Immature natural killer cell (primary cell): ENCODE data around the gene KCNMA1. TPM values are rescaled to one million over a fixed set of nuclear protein-coding genes. Genes with fewer than 3 reads are reported as not detected.

Source experiments
- DNase-seq, 3 donors: peaks; one replicate each; pipeline ENCODE4 v3.0.0; 2022; ENCODE audit warnings: mixed read lengths in 1 of 3
- H3K27ac Mint-ChIP-seq, 6 donors: one replicate each; pipeline ENCODE4 v1.8.0; 2020; ENCODE audit warnings: mixed read lengths in 6 of 6, mild to moderate bottlenecking in 5 of 6, inconsistent platforms in 4 of 6, moderate library complexity in 3 of 6
- H3K27me3 Mint-ChIP-seq, 3 donors: one replicate each; pipeline ENCODE4 v1.8.0; 2020 to 2021; ENCODE audit warnings: low read depth in 3 of 3, mild to moderate bottlenecking in 3 of 3, mixed read lengths in 3 of 3, moderate library complexity in 3 of 3, inconsistent platforms in 1 of 3
- H3K36me3 Mint-ChIP-seq, 3 donors: one replicate each; pipeline ENCODE4 v1.8.0; 2020; ENCODE audit warnings: mixed read lengths in 3 of 3, inconsistent platforms in 2 of 3, mild to moderate bottlenecking in 2 of 3
- H3K4me1 Mint-ChIP-seq, 2 donors: one replicate each; pipeline ENCODE4 v1.8.0; 2020; ENCODE audit warnings: inconsistent platforms in 2 of 2, mild to moderate bottlenecking in 2 of 2, mixed read lengths in 2 of 2, moderate library complexity in 1 of 2
- H3K4me3 Mint-ChIP-seq, 5 donors: one replicate each; pipeline ENCODE4 v1.8.0; 2020; ENCODE audit warnings: mild to moderate bottlenecking in 5 of 5, mixed read lengths in 5 of 5, inconsistent platforms in 3 of 5, moderate library complexity in 3 of 5
- H3K9me3 Mint-ChIP-seq, 6 donors: one replicate each; pipeline ENCODE4 v1.8.0; 2020; ENCODE audit warnings: mild to moderate bottlenecking in 6 of 6, mixed read lengths in 6 of 6, inconsistent platforms in 4 of 6, moderate library complexity in 3 of 6
- polyA plus RNA-seq, 3 donors: library from polyadenylated mRNA; unstranded; fragments of 300-500 nt; fragmentation: Illumina TruSeq; gene quantifications; one replicate each; pipeline ENCODE4 v1.2.3, GENCODE V29; 2021

KCNMA1 gene
- polyA plus RNA-seq, 3 donors from 2014 or later, result not detected

- Mint-ChIP-seq H3K27me3 (peaks cover under 1 to 11% (median 6%) of the 10 kb centered on the region in 3 donors), H3K9me3 (peaks cover 0 to 2% (median 0%) of the 10 kb centered on the region in 6 donors), H3K36me3 (peaks cover 0 to 9% (median 0%) of the 10 kb centered on the region in 3 donors), H3K4me3 (no peak overlapping the region), H3K27ac (no peak overlapping the region), H3K4me1 (peaks cover 5 to 22% of the 10 kb centered on the region in 2 donors)
- no peak for DNase-seq
These were observed 350.8 kb downstream of the KCNMA1 start for GRCh38 chr10:77286531-77287508.

GRCh38 chr10:77285529-77286182 is 352.0 kb downstream of the KCNMA1 start:
- peaks cover 0 to 5% (median 0%) of the 10 kb centered on the region in 3 donors for H3K36me3 Mint-ChIP-seq
- H3K9me3 Mint-ChIP-seq, result peaks cover 0 to 2% (median 0%) of the 10 kb centered on the region in 6 donors
- H3K27ac Mint-ChIP-seq, result no peak overlapping the region
- no peak overlapping the region for H3K4me3 Mint-ChIP-seq
- peaks cover 4 to 10% (median 7%) of the 10 kb centered on the region in 3 donors for H3K27me3 Mint-ChIP-seq
- no peak for DNase-seq
- H3K4me1 Mint-ChIP-seq, result peaks cover 13 to 31% of the 10 kb centered on the region in 2 donors

DNA sequence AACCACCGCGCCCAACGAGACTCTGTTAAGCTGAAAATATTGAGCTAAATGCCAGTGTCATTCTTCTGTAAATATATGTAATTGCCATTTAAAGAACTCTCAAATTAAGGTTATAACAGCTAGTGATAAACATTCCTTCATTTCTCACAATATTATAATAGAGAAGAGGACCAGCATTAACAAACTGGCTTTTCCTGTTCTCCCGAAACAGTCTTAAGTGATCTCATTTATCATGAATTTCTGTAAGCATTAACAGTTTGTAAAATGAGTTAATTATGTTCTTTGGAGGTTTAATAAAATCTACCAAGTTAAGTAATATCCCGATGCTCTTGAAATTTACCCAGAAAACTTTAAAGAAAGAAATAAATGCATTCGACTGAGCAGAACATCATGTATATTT is 352.8 kb downstream of the KCNMA1 start:
- no peak for DNase-seq
- Mint-ChIP-seq H3K27me3 (peaks cover 5 to 12% (median 7%) of the 10 kb centered on the region in 3 donors), H3K4me3 (no peak overlapping the region), H3K36me3 (peaks cover 0 to 5% (median 3%) of the 10 kb centered on the region in 3 donors), H3K27ac (no peak overlapping the region), H3K4me1 (peaks cover 15 to 32% of the 10 kb centered on the region in 2 donors), H3K9me3 (peaks cover 0 to 4% (median 0%) of the 10 kb centered on the region in 6 donors)

GRCh38 chr10:77283326-77283725 is 354.3 kb downstream of the KCNMA1 start:
- peaks cover 7 to 13% (median 9%) of the 10 kb centered on the region in 3 donors for H3K27me3 Mint-ChIP-seq
- H3K36me3 Mint-ChIP-seq, result peaks cover 4 to 5% (median 4%) of the 10 kb centered on the region in 3 donors
- H3K9me3 Mint-ChIP-seq, result peaks cover 0 to 7% (median 0%) of the 10 kb centered on the region in 6 donors
- no peak for DNase-seq
- H3K4me3 Mint-ChIP-seq, result no peak overlapping the region
- H3K27ac Mint-ChIP-seq, result no peak overlapping the region
- H3K4me1 Mint-ChIP-seq, result peaks cover 25 to 36% of the 10 kb centered on the region in 2 donors

DNA sequence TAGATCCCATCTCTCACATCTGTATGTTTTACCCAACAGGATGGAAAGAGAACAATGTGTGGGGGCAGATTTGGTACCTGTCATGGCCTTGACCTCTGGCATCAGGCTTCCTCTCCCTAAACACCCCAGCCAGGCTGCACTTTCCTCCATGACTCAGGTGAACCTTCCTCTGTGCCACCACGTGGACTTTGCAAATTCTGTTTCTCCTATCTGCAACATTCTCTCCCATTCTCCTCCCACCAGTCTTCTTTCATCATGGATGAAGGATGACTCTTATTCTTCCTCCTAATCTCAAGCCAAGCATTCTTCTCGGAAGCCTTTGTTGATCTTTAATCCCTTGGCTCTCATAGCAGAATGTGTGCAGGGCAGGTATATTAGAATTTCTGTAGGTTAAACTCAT is 355.4 kb downstream of the KCNMA1 start:
- Mint-ChIP-seq H3K4me1 (peaks cover 25 to 38% of the 10 kb centered on the region in 2 donors), H3K9me3 (peaks cover 0 to 7% (median 0%) of the 10 kb centered on the region in 6 donors), H3K36me3 (peaks cover 4 to 5% (median 4%) of the 10 kb centered on the region in 3 donors), H3K27ac (no peak overlapping the region), H3K4me3 (peak overlapping the region in 2 of 5 donors; percentile 18 to 23), H3K27me3 (peaks cover 8 to 13% (median 13%) of the 10 kb centered on the region in 3 donors)
- DNase-seq, result no peak

GRCh38 chr10:77281719-77282118 is 355.9 kb downstream of the KCNMA1 start:
- Mint-ChIP-seq H3K4me1 (peaks cover 25 to 38% of the 10 kb centered on the region in 2 donors), H3K27ac (no peak overlapping the region), H3K9me3 (peaks cover 0 to 7% (median 0%) of the 10 kb centered on the region in 6 donors), H3K36me3 (peaks cover 4 to 5% (median 4%) of the 10 kb centered on the region in 3 donors), H3K27me3 (peaks cover 10 to 13% (median 13%) of the 10 kb centered on the region in 3 donors), H3K4me3 (peak overlapping the region in 4 of 5 donors; percentile 23 to 43 (median 41))
- DNase-seq, result peak; percentile 23 to 32 (median 26)

DNA sequence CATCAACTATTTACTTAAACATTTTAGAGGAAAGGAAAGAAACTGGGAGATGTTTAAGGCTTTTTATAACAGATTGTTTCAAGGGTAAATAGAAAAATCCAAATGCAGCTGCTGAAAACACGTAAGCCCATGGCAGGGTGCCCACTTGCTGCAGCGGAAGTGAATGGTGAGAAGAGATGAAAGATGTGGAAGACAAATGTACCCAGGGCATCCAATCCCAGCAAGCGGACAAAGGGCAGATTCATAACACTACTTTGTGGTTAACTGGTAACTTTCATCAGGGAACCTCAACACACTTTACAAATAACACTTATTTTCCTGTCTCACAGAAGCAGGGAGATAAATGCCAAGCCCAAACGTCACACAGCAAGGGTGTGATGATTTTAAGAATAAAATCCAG is 358.4 kb downstream of the KCNMA1 start:
- peaks cover 4 to 5% (median 4%) of the 10 kb centered on the region in 3 donors for H3K36me3 Mint-ChIP-seq
- peaks cover 0 to 8% (median 0%) of the 10 kb centered on the region in 6 donors for H3K9me3 Mint-ChIP-seq
- peak overlapping the region in 3 of 5 donors; percentile 28 to 72 (median 42) for H3K4me3 Mint-ChIP-seq
- H3K4me1 Mint-ChIP-seq, result peaks cover 25 to 38% of the 10 kb centered on the region in 2 donors
- H3K27ac Mint-ChIP-seq, result peak overlapping the region in 2 of 6 donors; percentile 18 to 68
- peak; percentile 37 to 57 (median 41) for DNase-seq
- H3K27me3 Mint-ChIP-seq, result peaks cover 7 to 17% (median 13%) of the 10 kb centered on the region in 3 donors

GRCh38 chr10:77274046-77274795 is 363.4 kb downstream of the KCNMA1 start:
- H3K4me1 Mint-ChIP-seq, result peaks cover 7 to 16% of the 10 kb centered on the region in 2 donors

DNA sequence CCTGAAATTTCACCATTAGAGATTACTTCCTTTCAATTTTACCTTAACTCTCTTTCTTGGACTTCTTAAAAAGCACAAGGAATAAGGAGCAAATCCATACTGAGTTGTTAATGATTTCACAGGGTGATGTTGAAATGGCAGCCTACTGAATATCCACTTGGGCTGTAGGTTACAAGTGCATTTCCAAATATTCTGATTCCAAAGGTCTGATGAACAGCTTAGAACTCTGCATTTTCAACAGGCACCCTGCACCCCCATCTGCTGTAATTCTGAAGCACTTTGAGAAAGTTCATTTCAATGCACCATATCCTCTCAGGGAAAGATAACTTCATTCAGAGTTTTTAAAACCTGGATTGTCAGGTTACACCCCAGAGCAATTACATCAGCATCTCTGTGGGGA is 368.4 kb downstream of the KCNMA1 start:
- peaks cover 0 to under 1% (median 0%) of the 10 kb centered on the region in 6 donors for H3K9me3 Mint-ChIP-seq
- no peaks in the 10 kb centered on the region for H3K36me3 Mint-ChIP-seq
- H3K4me1 Mint-ChIP-seq, result peaks cover 20 to 28% of the 10 kb centered on the region in 2 donors
- peak overlapping the region in 1 of 6 donors; percentile 18 for H3K27ac Mint-ChIP-seq
- no peak overlapping the region for H3K4me3 Mint-ChIP-seq
- no peak for DNase-seq
- H3K27me3 Mint-ChIP-seq, result peaks cover 0 to 6% (median 1%) of the 10 kb centered on the region in 3 donors

More at GRCh38 chr10:77274046-77274795, 363.4 kb downstream of the KCNMA1 start:
- no peak overlapping the region for H3K4me3 Mint-ChIP-seq
- H3K36me3 Mint-ChIP-seq, result peaks cover 0 to 2% (median 0%) of the 10 kb centered on the region in 3 donors
- H3K27ac Mint-ChIP-seq, result no peak overlapping the region
- no peak for DNase-seq
- H3K27me3 Mint-ChIP-seq, result peaks cover 2 to 15% (median 4%) of the 10 kb centered on the region in 3 donors
- H3K9me3 Mint-ChIP-seq, result peaks cover 0 to 4% (median 0%) of the 10 kb centered on the region in 6 donors

DNA sequence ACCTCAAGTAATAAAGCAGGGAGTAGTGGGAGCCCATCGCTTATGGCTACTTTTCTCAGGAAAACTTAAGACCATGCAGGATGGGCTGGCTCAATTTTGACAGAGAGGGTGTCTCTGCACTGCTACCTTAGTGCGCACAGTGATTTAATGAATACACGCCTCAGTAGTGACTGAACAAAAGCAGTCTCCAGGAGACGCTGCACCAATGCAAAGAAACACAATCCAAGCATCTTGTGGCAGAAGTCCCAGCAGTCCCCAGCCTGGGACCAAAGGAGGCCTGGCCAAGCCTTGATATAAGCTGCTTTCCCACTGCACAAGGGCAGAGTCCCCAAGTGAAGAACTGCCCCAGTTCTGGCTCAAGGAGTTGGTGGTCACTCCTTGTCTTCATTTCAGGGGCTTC is 368.9 kb downstream of the KCNMA1 start:
- Mint-ChIP-seq H3K4me1 (peaks cover 25 to 32% of the 10 kb centered on the region in 2 donors), H3K4me3 (no peak overlapping the region), H3K36me3 (no peaks in the 10 kb centered on the region), H3K27ac (no peak overlapping the region), H3K27me3 (peaks cover 0 to 4% (median 1%) of the 10 kb centered on the region in 3 donors), H3K9me3 (no peaks in the 10 kb centered on the region)
- no peak for DNase-seq

DNA sequence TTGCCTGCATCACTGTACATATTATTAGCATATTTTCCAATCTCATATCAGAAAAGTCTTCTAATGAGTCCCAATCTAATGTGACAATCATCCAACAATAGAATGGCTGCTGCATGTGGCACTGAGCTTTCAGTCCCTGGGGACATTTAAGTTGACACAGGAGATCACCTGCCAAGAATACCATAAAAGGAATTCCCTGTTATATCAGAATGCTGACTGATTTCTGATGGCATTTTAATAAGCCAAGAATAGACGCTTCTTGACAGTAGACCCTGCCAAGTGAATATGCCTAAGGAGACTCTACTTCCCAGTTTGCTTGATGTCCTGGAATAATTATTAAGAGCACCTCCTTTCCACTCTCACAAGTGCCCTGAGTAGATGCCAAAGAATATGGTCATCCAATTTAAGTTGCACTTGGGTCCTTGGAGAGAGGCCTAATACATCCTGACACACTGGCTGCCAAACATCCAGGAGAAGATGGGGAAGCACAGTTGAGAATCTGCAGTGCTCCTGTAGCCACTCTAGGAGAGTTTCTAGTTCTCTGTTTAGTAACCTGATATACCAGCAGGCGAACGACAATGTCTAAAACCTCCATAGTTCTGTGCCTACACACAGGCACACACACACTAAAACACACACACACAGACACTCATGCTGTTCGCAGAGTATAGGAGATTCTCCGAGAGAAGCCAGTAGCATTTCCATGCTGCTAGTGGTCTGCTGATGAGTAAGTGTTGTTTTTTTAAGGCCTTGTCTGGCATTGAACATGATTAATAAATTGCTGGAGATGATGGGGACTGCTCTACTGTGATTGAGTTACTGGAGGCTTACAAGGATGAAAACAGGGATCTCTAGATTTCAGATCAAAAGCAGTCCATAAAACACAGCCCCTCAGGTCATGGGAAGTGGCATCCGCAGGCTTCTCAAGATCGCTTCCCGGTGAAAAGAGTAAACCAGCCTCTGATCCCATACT is 369.6 kb downstream of the KCNMA1 start:
- Mint-ChIP-seq H3K4me3 (no peak overlapping the region), H3K9me3 (no peaks in the 10 kb centered on the region), H3K27me3 (peaks cover 0 to 1% (median 0%) of the 10 kb centered on the region in 3 donors), H3K4me1 (peaks cover 32 to 40% of the 10 kb centered on the region in 2 donors), H3K36me3 (peaks cover 0 to 3% (median 0%) of the 10 kb centered on the region in 3 donors), H3K27ac (no peak overlapping the region)
- DNase-seq, result no peak

DNA sequence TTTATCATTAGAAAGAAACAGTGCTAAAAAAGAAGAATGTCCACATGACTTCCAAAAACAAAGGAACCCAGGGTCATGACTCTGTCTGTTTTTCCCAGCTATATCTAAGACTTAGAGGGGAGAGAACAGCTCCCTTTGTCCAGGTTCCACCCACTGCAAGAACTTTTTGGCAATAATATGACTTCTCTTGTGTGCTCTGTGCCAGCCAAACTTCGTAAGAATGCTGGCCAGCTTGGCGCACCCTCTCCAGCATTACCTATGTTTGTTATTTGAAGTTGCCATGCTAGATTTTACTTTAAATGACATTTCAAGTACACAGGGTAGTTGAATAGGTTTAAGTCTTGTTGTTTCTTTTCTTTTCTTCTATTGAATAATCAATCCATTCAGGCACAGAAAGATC is 371.4 kb downstream of the KCNMA1 start:
- peak overlapping the region in 1 of 5 donors; percentile 21 for H3K4me3 Mint-ChIP-seq
- H3K27me3 Mint-ChIP-seq, result no peaks in the 10 kb centered on the region
- no peak for DNase-seq
- peaks cover 0 to 3% (median 3%) of the 10 kb centered on the region in 3 donors for H3K36me3 Mint-ChIP-seq
- H3K9me3 Mint-ChIP-seq, result no peaks in the 10 kb centered on the region
- H3K27ac Mint-ChIP-seq, result peak overlapping the region in 2 of 6 donors; percentile 45 to 51
- peaks cover 44 to 52% of the 10 kb centered on the region in 2 donors for H3K4me1 Mint-ChIP-seq
